Measurements from ENCODE around the gene NSG2. TPM values are rescaled to one million over a fixed set of nuclear protein-coding genes. Genes with fewer than 3 reads are reported as not detected.

NSG2 gene
- total and polyA plus RNA-seq, 3 donors from 2014 or later: 7.2 to 11.3 (median 8.4) TPM

- 55 to 68% methylated on average over 8 of the region's 8 CpGs for WGBS, 2 donors
- no peak overlapping the region for H3K4me3 ChIP-seq
- H3K4me1 ChIP-seq: no peaks in the 10 kb centered on the region
- TF ChIP-seq POLR2A (IDR thresholded peaks at IDR 0.05): no peak
- TF ChIP-seq, protein P1, sequence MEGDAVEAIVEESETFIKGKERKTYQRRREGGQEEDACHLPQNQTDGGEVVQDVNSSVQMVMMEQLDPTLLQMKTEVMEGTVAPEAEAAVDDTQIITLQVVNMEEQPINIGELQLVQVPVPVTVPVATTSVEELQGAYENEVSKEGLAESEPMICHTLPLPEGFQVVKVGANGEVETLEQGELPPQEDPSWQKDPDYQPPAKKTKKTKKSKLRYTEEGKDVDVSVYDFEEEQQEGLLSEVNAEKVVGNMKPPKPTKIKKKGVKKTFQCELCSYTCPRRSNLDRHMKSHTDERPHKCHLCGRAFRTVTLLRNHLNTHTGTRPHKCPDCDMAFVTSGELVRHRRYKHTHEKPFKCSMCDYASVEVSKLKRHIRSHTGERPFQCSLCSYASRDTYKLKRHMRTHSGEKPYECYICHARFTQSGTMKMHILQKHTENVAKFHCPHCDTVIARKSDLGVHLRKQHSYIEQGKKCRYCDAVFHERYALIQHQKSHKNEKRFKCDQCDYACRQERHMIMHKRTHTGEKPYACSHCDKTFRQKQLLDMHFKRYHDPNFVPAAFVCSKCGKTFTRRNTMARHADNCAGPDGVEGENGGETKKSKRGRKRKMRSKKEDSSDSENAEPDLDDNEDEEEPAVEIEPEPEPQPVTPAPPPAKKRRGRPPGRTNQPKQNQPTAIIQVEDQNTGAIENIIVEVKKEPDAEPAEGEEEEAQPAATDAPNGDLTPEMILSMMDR (IDR thresholded peaks at IDR 0.05): no peak
- H3K36me3 ChIP-seq (ENCODE audit: low read depth, missing control alignments): no peaks in the 10 kb centered on the region
- intact Hi-C loops (cut with DNase I; ENCODE audit: low total_unique reads): no loop called here
- H3K27me3 ChIP-seq: no peaks in the 10 kb centered on the region
- DNase-seq: no peak
- no peak overlapping the region for H3K27ac ChIP-seq
- H3K9me3 ChIP-seq: no peaks in the 10 kb centered on the region
These were observed 18.7 kb downstream of the NSG2 start for GRCh38 chr5:174064171-174064570.

DNA sequence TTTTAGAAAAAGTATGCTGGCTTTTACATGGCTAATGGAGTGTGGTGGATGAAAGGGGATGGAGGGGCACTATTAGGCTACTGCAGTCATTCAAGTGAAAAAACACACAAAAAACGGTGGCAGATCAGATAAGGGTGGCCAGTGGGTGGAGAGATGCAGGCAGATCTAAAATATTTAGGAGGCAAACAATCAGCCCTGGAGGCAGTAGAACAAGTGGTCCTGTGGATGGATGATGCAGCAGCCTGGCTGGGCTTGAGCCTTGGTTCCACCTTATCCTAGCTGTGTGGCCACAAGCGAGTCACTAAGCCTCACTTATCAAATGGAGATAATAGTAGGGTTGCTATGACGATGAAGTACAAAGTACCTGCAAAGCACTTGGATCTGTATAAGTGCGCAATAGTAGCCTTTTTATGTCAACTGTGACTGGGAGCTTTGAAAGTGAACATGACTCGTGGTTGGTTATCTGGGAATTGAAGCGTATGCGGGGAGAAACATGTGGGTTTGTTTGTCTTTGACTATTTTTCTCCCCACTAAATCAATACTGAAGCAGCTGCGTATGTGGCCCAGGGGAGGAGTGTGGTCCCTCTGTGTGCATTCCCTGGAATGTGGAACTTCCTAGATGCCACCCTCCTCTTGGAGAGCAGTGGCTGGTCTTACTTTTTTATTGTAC lies 20.2 kb downstream of the NSG2 start:
- intact Hi-C loops (cut with DNase I; ENCODE audit: low total_unique reads): no loop called here
- DNase-seq: no peak
- WGBS, 2 donors: 68 to 74% methylated on average over 8 of the region's 8 CpGs
- no peaks in the 10 kb centered on the region for H3K9me3 ChIP-seq
- H3K4me1 ChIP-seq: no peaks in the 10 kb centered on the region
- no peaks in the 10 kb centered on the region for H3K36me3 ChIP-seq (ENCODE audit: low read depth, missing control alignments)
- H3K4me3 ChIP-seq: no peak overlapping the region
- TF ChIP-seq, protein P1 (IDR thresholded peaks at IDR 0.05): no peak
- TF ChIP-seq POLR2A (IDR thresholded peaks at IDR 0.05): no peak
- H3K27me3 ChIP-seq: no peaks in the 10 kb centered on the region
- no peak overlapping the region for H3K27ac ChIP-seq

- 89 to 96% methylated on average over 1 of the region's 1 CpG for WGBS, 2 donors
- Histone ChIP-seq H3K4me3 (no peak overlapping the region), H3K4me1 (no peaks in the 10 kb centered on the region), H3K27ac (no peak overlapping the region), H3K27me3 (no peaks in the 10 kb centered on the region), H3K36me3 (ENCODE audit: low read depth, missing control alignments) (no peaks in the 10 kb centered on the region), H3K9me3 (no peaks in the 10 kb centered on the region)
- no peak for TF ChIP-seq POLR2A (IDR thresholded peaks at IDR 0.05)
- TF ChIP-seq, protein P1 (IDR thresholded peaks at IDR 0.05): no peak
- DNase-seq: no peak
- intact Hi-C loops (cut with DNase I; ENCODE audit: low total_unique reads): no loop called here
These were observed 22.0 kb downstream of the NSG2 start for GRCh38 chr5:174067499-174067898.

- no peaks in the 10 kb centered on the region for H3K9me3 ChIP-seq
- H3K27me3 ChIP-seq: no peaks in the 10 kb centered on the region
- no peaks in the 10 kb centered on the region for H3K36me3 ChIP-seq (ENCODE audit: low read depth, missing control alignments)
- no peaks in the 10 kb centered on the region for H3K4me1 ChIP-seq
- no peak overlapping the region for H3K27ac ChIP-seq
- WGBS, 2 donors: 90 to 93% methylated on average over 8 of the region's 8 CpGs
- intact Hi-C loops (cut with DNase I; ENCODE audit: low total_unique reads): no loop called here
- H3K4me3 ChIP-seq: no peak overlapping the region
- DNase-seq: no peak
- TF ChIP-seq, protein P1 (IDR thresholded peaks at IDR 0.05): no peak
- no peak for TF ChIP-seq POLR2A (IDR thresholded peaks at IDR 0.05)
These were observed 26.0 kb downstream of the NSG2 start for GRCh38 chr5:174071484-174071883.

- DNase-seq: no peak
- no peaks in the 10 kb centered on the region for H3K4me1 ChIP-seq
- TF ChIP-seq, protein P1 (IDR thresholded peaks at IDR 0.05): no peak
- TF ChIP-seq POLR2A (IDR thresholded peaks at IDR 0.05): no peak
- H3K36me3 ChIP-seq (ENCODE audit: low read depth, missing control alignments): no peaks in the 10 kb centered on the region
- H3K4me3 ChIP-seq: no peak overlapping the region
- WGBS, 2 donors: 49 to 54% methylated on average over 3 of the region's 3 CpGs
- H3K27ac ChIP-seq: no peak overlapping the region
- no peaks in the 10 kb centered on the region for H3K27me3 ChIP-seq
- intact Hi-C loops (cut with DNase I; ENCODE audit: low total_unique reads): no loop called here
- no peaks in the 10 kb centered on the region for H3K9me3 ChIP-seq
These were observed 27.7 kb downstream of the NSG2 start for GRCh38 chr5:174073122-174073660.

Data from testis (tissue), 3 donors.